ENCODE measurements around the gene ATP6V1F.
A peak's percentile ranks its signal among the peaks of the same experiment; 100 is the strongest.

The ATP6V1F gene

DNA sequence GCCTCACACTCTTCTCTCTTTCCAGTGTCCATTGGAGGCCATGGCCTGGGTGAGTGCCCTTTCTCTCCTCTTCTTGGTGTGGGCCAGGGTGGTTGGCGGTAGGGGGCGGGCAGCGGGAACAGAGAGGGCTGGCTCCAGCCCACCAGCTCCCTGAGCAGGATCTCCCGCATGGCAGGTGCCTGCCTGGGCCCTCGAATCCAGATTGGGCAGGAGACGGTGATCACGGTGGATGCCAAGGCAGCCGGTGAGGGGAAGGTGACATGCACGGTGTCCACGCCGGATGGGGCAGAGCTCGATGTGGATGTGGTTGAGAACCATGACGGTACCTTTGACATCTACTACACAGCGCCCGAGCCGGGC is 13.5 kb upstream of the ATP6V1F start:
- DNase-seq, result no peak

DNA sequence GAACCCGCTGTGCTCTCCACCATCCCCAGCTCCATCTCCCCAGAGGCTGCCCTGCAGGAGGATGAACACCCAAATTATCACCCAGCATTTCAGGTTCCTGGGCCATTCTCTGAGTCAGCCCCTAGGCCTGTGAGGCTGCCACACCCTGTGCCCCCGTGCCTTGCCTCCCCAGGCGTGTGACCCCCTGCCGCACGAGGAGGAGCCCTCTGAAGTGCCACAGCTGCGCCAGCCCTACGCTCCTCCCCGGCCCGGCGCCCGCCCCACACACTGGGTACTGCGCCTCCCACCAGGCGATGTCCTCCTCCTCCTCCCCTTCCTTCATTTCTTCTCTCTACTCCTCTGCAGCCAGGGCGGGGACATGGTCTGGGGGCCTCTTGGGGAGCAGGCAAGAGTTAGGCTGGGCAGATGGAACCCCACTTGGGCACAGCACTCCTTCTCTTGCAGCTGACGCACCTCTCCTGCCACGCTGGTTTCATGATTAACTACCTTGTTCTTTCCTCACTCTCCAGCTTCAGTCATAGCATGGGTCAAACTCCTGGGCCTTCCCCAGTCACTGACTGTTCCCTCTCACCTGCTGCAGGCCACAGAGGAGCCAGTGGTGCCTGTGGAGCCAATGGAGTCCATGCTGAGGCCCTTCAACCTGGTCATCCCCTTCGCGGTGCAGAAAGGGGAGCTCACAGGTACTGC is 12.7 kb upstream of the ATP6V1F start:
- no peak for DNase-seq

GRCh38 chr7:128852537-128853254 is 10.0 kb upstream of the ATP6V1F start:
- DNase-seq, result no peak

DNA sequence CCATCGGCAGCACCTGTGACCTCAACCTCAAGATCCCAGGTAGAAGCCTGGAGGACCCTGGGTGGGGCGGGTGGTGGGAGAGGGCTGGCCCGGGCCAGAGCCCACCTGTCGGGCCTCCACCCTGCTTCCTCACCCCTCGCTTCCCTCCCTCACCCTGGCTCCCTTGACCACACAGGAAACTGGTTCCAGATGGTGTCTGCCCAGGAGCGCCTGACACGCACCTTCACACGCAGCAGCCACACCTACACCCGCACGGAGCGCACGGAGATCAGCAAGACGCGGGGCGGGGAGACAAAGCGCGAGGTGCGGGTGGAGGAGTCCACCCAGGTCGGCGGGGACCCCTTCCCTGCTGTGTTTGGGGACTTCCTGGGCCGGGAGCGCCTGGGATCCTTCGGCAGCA is 8.9 kb upstream of the ATP6V1F start:
- DNase-seq, result no peak

GRCh38 chr7:128854396-128854795 is 8.3 kb upstream of the ATP6V1F start:
- no peak for DNase-seq

DNA sequence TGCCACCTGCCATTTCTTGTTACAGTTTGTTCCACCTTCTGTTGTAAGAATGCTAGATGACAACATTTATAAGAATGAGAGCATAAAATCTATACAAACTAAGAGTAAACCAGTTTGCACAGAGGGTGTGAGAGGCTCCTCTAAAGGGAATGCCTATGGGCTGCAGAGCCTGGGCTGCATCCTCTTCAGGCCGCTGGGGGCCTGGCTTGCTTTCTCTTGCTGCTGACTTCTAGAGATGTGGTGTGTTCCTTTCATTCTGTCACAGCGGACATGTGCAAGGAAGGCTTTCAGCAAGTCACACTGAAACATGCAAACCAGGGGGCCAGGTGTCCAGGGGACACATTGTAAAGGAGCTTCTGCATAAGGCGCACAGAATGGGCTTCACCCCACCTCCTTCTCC is 7.1 kb upstream of the ATP6V1F start:
- DNase-seq, result no peak

DNA sequence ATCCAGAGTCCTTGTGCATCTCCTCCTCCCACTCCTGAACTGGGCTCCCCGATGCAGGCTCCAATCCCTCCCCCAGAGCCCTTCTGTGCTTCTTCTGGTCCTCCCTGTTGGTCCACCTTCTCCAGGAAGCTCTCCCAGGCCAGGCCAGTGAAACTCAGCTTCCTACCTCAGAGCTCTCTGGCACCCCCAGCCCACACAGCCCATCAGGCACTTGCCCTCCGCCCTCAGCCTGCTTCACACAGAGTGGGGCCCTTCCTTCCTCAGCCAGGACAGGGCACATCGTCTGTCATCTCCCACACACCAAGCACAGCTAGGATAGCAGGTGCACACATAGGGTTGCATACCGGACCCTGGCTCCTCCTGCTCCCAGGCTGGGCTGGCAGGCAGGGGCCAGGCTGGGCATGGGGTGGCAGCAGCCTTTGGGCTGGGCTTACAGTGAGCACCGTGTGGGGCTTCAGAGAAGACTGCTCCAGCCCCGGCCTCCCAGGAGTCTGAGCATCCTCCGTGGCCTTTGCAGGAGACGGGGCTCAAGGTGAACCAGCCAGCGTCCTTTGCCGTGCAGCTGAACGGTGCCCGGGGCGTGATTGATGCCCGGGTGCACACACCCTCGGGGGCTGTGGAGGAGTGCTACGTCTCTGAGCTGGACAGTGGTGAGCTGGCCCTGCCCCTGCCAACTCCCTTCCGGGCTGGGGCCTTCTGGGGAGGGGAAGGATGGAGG is 6.5 kb upstream of the ATP6V1F start:
- DNase-seq, result no peak

DNA sequence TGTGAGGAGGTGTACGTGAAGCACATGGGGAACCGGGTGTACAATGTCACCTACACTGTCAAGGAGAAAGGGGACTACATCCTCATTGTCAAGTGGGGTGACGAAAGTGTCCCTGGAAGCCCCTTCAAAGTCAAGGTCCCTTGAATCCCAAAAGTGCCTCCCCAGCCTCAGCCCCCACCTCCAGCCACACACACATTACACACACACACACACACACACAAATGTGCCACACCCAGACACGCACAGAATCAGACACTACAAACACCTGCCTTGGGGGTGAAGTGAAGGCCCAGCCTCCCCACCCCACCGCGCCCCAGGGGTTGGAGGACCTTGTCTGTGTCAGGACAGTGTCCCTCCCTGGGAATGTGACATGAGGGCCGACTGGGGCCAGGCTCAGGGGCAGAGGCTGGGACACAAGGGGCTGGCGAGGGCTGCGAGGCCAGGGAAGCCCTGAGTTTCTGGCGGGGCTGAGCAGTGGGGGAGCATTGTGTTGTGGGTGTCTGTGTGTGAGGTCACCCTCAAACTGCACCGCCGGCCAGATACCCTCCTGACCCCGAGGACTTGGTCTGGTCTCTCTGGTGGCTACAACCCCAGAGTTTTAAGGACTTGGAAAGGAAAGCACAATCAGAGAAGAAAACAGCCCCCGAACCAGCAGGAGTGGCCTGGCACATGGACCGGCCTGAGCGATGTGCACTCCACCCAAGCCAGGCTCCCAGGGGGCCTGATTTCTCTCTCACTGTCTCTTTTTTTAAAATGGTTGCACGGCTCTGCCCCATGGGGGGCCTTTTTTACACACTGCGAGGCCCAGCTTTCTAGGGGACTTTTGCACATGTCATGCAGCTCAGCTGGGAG is 4.0 kb upstream of the ATP6V1F start:
- DNase-seq, result no peak

DNA sequence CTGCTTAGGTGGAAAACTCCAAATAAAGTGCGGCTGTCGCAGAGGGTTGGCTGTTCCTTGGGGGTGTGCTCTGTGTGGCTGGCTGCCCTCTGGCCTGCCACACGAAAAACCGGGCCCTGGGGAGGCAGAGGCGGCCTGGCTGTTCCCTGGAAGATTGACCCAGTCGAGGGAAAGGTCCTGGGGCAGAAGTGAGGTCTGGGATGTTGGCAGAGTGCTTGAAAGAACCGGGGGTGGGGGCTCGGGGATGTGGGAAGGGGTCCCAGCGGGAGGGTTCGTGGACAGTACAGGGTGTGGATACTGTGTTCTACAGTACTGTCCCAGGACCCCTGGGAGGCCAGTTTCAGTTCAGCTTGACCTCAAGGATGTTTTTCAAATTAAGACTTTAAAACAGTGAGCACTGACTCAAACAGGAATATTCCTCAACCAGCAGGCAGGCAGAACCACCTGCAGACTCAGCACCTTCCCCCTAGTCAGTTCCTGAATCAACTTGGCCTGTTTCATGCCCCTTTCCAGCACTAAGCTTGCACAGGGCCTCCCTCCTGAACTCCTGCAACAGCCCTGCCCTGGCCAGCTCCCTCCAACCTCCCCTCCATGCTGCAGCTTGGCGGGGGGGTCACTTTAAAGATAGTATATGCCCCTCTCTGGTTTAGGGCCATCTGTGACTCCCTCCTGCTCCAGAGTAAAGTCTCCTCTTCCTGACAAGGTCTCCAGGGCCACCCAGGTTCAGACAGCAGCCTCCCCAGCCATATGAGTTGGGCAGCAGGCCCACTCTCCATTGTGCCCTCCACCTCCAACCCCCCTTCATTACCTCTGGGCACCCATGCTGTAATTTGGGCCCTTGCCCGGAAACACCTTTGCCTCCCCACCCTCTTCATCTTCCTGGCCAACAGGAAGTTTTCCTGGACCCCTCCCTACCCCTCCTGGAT is 3.2 kb upstream of the ATP6V1F start:
- peak; percentile 17 for DNase-seq

DNA sequence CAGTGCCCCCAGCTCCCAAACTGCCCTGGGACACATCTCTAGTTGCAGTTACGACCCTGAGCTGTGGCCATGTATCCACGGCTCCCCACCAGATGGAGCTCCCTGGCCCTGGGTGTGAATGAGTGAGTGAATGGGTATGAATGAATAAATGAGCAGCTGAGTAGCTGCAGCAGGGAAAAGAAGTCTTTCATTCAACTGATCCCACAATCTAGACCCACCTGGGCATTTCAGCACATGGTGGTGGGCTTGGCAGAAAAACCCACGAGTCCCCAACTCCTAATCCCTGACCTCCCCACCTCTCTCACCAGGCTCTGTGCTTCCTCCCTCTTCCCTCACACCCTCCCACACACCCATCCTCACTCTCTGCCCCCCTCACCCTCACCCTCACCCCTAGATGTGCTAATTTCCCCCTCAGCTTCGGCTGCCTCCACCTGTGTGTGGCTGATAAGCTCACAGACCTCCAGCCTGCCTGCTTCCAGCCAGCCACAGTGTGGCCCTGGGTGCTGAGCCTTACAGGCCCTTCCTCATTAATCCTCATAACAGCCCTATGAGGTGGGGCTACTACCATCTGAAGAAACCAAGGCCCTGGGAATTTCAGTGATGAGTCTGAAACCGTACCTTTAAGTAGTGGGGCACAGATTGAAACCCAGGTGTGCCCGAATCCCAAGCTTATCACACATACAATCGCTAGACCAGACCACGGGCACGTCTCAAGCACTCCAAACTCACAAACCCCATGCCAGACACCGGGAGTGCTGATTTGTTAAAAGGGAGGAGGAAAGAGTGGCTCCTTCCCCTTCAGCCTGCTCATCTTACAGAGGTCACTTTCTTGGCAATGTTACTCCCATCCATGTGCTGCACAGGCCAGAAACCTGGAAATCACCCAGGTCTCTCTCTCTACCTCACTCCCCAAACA is 2.2 kb upstream of the ATP6V1F start:
- DNase-seq, result peak; percentile 83

GRCh38 chr7:128861957-128862570 is 592 bp upstream of the ATP6V1F start:
- no peak for DNase-seq

- peak; percentile 91 for DNase-seq
Observed at GRCh38 chr7:128863433-128863989, 855 bp downstream of the ATP6V1F start.

DNA sequence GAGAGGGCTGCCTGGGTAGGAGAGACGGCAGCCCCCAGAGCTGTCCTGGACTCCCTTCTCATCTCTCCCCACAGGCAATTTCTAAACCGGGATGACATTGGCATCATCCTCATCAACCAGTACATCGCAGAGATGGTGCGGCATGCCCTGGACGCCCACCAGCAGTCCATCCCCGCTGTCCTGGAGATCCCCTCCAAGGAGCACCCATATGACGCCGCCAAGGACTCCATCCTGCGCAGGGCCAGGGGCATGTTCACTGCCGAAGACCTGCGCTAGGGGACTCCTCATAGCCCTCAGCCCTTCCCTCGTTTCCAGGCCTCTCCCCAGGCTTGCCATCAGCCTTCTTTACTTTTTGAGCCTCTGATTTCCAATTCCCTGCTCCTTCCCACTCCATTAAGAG is 2.6 kb downstream of the ATP6V1F start:
- no peak for DNase-seq

GRCh38 chr7:128865996-128866877 is 3.6 kb downstream of the ATP6V1F start:
- no peak for DNase-seq

DNA sequence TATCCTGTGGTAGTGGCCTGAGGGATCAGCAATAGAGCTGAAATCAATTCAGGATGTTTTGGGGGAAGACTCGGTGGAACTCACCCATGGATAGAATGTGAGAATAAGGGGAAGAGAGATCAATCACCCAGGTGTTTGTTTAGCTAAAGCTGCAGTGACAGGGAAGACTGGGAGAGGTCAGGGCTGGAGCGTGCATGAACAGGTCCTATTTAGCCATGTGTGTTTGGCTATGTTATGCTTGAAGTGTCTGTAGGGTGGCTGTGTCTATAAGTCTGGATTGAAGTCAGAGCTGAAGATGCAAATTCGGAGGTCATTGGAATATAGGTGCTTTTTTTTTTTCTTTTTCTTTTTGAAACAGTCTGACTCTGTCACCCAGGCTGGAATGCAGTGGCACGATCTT is 4.6 kb downstream of the ATP6V1F start:
- DNase-seq, result no peak

GRCh38 chr7:128867842-128868623 is 5.4 kb downstream of the ATP6V1F start:
- no peak for DNase-seq

DNA sequence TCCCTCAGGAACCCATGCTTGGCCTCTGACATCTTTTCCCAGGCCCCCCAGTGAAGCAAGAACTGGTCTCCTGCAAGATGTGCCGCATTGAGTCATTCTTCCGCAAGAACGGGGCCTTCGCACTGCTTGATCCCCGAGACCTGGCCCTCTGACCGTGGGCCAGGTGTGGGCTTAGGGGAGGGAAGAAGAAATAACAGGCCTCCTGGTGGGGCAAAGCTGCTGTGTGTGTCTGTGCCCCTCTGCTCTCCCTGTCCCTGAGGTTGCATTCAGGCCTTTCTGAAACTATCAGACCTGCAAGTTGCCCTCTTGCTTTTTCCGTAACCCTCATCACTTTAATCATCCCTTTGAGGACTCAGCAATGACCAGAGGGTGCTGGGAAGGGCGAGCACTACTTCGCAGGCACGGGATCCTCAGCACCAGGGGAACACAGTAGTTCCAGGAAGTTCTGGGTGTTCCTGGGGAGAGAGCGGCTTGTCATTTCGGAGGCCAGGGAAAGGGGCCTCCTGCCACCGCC is 6.0 kb downstream of the ATP6V1F start:
- no peak for DNase-seq

All from hematopoietic multipotent progenitor cell treated with erythropoietin and hydrocortisone succinate and interleukin-3 and kit ligand, for 6 days (in vitro differentiated cells).